Gastrocnemius medialis (tissue), 4 donors: ENCODE data around the gene ZBTB4. TPM values are rescaled to one million over a fixed set of nuclear protein-coding genes. Genes with fewer than 3 reads are reported as not detected.

ENCODE experiments used
- ATAC-seq, 2 donors: fragments of 150-250 bp; one replicate each; pipeline ENCODE4 v1.9.1; 2016
- DNase-seq, 2 donors: peaks; one replicate each; pipeline ENCODE4 v3.0.0-alpha.2; 2019
- H3K27ac ChIP-seq, 4 donors: fragments of 200-600 bp; sonication (generic); 1 replicate in 1 of 4; 2 replicates in 3 of 4; pipeline ENCODE4 v1.5.1; 2016 to 2018; ENCODE audit warnings: mild to moderate bottlenecking in 2 of 4, moderate library complexity in 1 of 4
- H3K27me3 ChIP-seq, 3 donors: fragments of 200-600 bp; sonication (generic) in 2 of 3; 1 replicate in 1 of 3; 2 replicates in 2 of 3; pipeline versions ENCODE4 v1.5.1 to v1.6.0; 2016 to 2019; ENCODE audit warnings: mild to moderate bottlenecking in 1 of 3, moderate library complexity in 1 of 3
- H3K36me3 ChIP-seq, 2 donors: fragments of 200-600 bp; sonication (generic) in 1 of 2; one replicate each; pipeline ENCODE4 v1.5.1; 2017 to 2018
- H3K4me1 ChIP-seq, 2 donors: fragments of 200-600 bp; sonication (generic) in 1 of 2; one replicate each; pipeline ENCODE4 v1.5.1; 2016 to 2017; ENCODE audit warnings: mild to moderate bottlenecking in 2 of 2
- H3K4me3 ChIP-seq, 4 donors: fragments of 200-600 bp; sonication (generic) in 3 of 4; 1 replicate in 1 of 4; 2 replicates in 3 of 4; pipeline ENCODE4 v1.5.1; 2016 to 2019; ENCODE audit warnings: mild to moderate bottlenecking in 2 of 4
- H3K9me3 ChIP-seq, 3 donors: fragments of 200-600 bp; sonication (generic) in 2 of 3; 1 replicate in 1 of 3; 2 replicates in 2 of 3; pipeline ENCODE4 v1.5.1; 2016 to 2019
- CTCF ChIP-seq, 5 experiments: fragments of 450-650 bp in 3 of 5; fragments of 200-600 bp in 2 of 5; sonication (generic) in 2 of 5; IDR thresholded peaks in 4 of 5; conservative IDR thresholded peaks in 1 of 5; 1 replicate in 4 of 5; 2 replicates in 1 of 5; pipeline ENCODE4 v1.5.1; 2016 to 2019; ENCODE audit warnings: antibody characterized with exemption in 5 of 5, mild to moderate bottlenecking in 3 of 5, moderate library complexity in 3 of 5
- POLR2A ChIP-seq, 2 donors: fragments of 450-650 bp; IDR thresholded peaks; one replicate each; pipeline ENCODE4 v1.6.1; 2017; ENCODE audit warnings: antibody characterized with exemption in 2 of 2, mild to moderate bottlenecking in 2 of 2, moderate library complexity in 2 of 2
- in situ Hi-C, 4 donors: fragments of 200-750 bp; cut with MboI; loops; one replicate each; pipeline versions ENCODE4 v1.15.0 to v1.8.0; 2017; ENCODE audit warnings: low sequenced_read_pairs in 4 of 4
- intact Hi-C: fragments of 100-400 bp; cut with DNase I; formaldehyde crosslinking; loops from one replicate; pipeline ENCODE4 v1.15.1; 2023; ENCODE audit warnings: low total_unique reads
- total RNA-seq, 4 donors: library from RNA; depleted of rRNA; stranded (reverse); fragments of >200 nt; gene quantifications; one replicate each; pipeline versions ENCODE4 v1.1.0 to v1.2.3, GENCODE V29; 2016

Gene ZBTB4
- total RNA-seq, 4 donors from 2014 or later, result 24.2 to 43.1 (median 31.2) TPM

DNA sequence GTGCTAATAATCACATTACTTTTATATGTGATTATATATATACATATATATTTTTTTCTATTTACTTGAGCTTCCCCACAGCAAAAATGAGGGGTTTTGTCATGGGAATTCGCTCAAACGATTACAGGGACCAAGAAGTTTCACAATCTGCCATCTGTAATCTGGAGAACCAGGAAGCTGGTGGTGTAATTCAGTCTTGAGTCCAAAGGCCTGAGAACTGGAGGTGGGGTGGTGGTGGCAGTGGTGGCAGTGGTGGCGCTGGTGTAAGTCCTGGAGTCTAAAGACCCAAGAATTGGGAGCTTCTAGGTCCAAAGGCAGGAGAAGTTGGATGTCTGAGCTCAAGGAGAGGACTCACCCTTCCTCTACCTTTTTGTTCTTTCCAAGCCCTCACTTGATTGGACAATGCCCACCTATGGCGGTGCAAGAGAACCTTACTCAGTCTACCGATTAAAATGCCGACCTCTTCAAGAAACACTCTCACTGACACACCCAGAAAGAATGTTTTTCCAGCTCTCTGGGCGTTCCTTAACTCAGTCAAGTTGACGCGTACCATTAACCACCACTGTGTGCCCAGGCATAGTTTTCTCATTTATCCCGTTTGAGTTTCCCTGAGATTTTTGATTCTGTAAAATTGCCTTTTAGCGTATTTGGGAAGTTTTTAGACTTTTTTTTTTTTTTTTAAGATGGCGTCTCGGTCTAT lies 36.6 kb upstream of the ZBTB4 start:
- intact Hi-C loops (loop anchor here (2.0 kb wide), 1 partner anchor 75 kb away; the partner anchor contains the start of gene SOX15), in situ Hi-C loops (loop anchor here in 2 of 4 donors (25.0 kb wide), 2 partner anchors 154 to 171 kb away; partner anchors contain the start of genes TP53 (in 2 of the 2), WRAP53 (in 2 of the 2), KCTD11 (in 1 of the 2) and TMEM95 (in 1 of the 2))
- ATAC-seq, result no peak

GRCh38 chr17:7513850-7514419 lies 34.5 kb upstream of the ZBTB4 start:
- Histone ChIP-seq H3K36me3 (peaks cover 0 to 56% of the 10 kb centered on the region in 2 donors), H3K4me3 (no peak overlapping the region), H3K27me3 (no peaks in the 10 kb centered on the region), H3K9me3 (no peaks in the 10 kb centered on the region), H3K4me1 (no peaks in the 10 kb centered on the region), H3K27ac (no peak overlapping the region)
- DNase-seq (no peak), ATAC-seq (no peak)
- in situ Hi-C loops (loop anchor here in 2 of 4 donors (25.0 kb wide), 2 partner anchors 152 to 173 kb away; partner anchors contain the start of genes TP53 (in 2 of the 2), WRAP53 (in 2 of the 2), KCTD11 (in 1 of the 2) and TMEM95 (in 1 of the 2)), intact Hi-C loops (loop anchor here (1.0 to 2.0 kb wide), 2 partner anchors 47 to 77 kb away; partner anchors contain the start of genes SENP3 and SOX15)
- TF ChIP-seq CTCF (IDR thresholded peaks at IDR 0.05 in 4 of 5, conservative IDR thresholded peaks at IDR 0.05 in 1 of 5) (no peak), POLR2A (IDR thresholded peaks at IDR 0.05) (no peak)

More for the DNA sequence above, 36.6 kb upstream of the ZBTB4 start:
- Histone ChIP-seq H3K36me3 (peaks cover 0 to 35% of the 10 kb centered on the region in 2 donors), H3K27me3 (no peaks in the 10 kb centered on the region), H3K27ac (no peak overlapping the region), H3K4me1 (no peaks in the 10 kb centered on the region), H3K4me3 (no peak overlapping the region), H3K9me3 (no peaks in the 10 kb centered on the region)
- TF ChIP-seq CTCF (IDR thresholded peaks at IDR 0.05 in 4 of 5, conservative IDR thresholded peaks at IDR 0.05 in 1 of 5) (no peak), POLR2A (IDR thresholded peaks at IDR 0.05) (no peak)
- no peak for DNase-seq

DNA sequence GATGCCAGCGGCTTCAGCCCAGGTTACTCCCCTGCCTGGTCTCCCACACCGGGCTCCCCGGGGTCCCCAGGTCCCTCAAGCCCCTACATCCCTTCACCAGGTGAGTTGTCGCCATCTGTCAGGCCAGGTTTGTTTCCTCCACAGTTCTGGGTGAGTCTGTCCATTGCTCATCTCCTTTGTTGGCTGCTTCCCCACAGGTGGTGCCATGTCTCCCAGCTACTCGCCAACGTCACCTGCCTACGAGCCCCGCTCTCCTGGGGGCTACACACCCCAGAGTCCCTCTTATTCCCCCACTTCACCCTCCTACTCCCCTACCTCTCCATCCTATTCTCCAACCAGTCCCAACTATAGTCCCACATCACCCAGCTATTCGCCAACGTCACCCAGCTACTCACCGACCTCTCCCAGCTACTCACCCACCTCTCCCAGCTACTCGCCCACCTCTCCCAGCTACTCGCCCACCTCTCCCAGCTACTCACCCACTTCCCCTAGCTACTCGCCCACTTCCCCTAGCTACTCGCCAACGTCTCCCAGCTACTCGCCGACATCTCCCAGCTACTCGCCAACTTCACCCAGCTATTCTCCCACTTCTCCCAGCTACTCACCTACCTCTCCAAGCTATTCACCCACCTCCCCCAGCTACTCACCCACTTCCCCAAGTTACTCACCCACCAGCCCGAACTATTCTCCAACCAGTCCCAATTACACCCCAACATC lies 33.6 kb upstream of the ZBTB4 start:
- H3K9me3 ChIP-seq, result no peaks in the 10 kb centered on the region
- intact Hi-C loops, result no loop called here
- no peak for ATAC-seq
- no peaks in the 10 kb centered on the region for H3K27me3 ChIP-seq
- in situ Hi-C loops, result loop anchor here in 2 of 4 donors (25.0 kb wide), 2 partner anchors 151 to 174 kb away; partner anchors contain the start of genes TP53 (in 2 of the 2), WRAP53 (in 2 of the 2), KCTD11 (in 1 of the 2) and TMEM95 (in 1 of the 2)
- no peak overlapping the region for H3K27ac ChIP-seq
- no peak for TF ChIP-seq CTCF (IDR thresholded peaks at IDR 0.05 in 4 of 5, conservative IDR thresholded peaks at IDR 0.05 in 1 of 5)
- TF ChIP-seq POLR2A (IDR thresholded peaks at IDR 0.05), result no peak
- peaks cover 0 to 66% of the 10 kb centered on the region in 2 donors for H3K36me3 ChIP-seq
- DNase-seq, result no peak
- no peak overlapping the region for H3K4me3 ChIP-seq
- H3K4me1 ChIP-seq, result no peaks in the 10 kb centered on the region

- no peaks in the 10 kb centered on the region for H3K4me1 ChIP-seq
- H3K27ac ChIP-seq, result no peak overlapping the region
- in situ Hi-C loops, result loop anchor here in 2 of 4 donors (25.0 kb wide), 2 partner anchors 150 to 175 kb away; partner anchors contain the start of genes TP53 (in 2 of the 2), WRAP53 (in 2 of the 2), KCTD11 (in 1 of the 2) and TMEM95 (in 1 of the 2)
- H3K27me3 ChIP-seq, result no peaks in the 10 kb centered on the region
- intact Hi-C loops, result no loop called here
- DNase-seq, result no peak
- ATAC-seq, result no peak
- no peaks in the 10 kb centered on the region for H3K9me3 ChIP-seq
- TF ChIP-seq CTCF (IDR thresholded peaks at IDR 0.05 in 4 of 5, conservative IDR thresholded peaks at IDR 0.05 in 1 of 5), result no peak
- peaks cover 0 to 70% of the 10 kb centered on the region in 2 donors for H3K36me3 ChIP-seq
- no peak overlapping the region for H3K4me3 ChIP-seq
Observed at GRCh38 chr17:7512105-7512504, 32.7 kb upstream of the ZBTB4 start.
